GM12892 (cell line): ENCODE data around the gene INTU.

Experiments used
- POLR2A ChIP-seq: IDR thresholded peaks from 2 replicates; pipeline ENCODE4 v1.6.1; 2011; ENCODE audit warnings: low read depth, low read length, control low read depth
- POLR2AphosphoS5 ChIP-seq: IDR thresholded peaks from 2 replicates; pipeline ENCODE4 v1.6.1; 2011; ENCODE audit warnings: low read depth, low read length, control low read depth
- TAF1 ChIP-seq: IDR thresholded peaks from 2 replicates; pipeline ENCODE4 v1.6.1; 2011; ENCODE audit warnings: low read depth, mild to moderate bottlenecking, control low read depth, low read length, borderline replicate concordance

DNA sequence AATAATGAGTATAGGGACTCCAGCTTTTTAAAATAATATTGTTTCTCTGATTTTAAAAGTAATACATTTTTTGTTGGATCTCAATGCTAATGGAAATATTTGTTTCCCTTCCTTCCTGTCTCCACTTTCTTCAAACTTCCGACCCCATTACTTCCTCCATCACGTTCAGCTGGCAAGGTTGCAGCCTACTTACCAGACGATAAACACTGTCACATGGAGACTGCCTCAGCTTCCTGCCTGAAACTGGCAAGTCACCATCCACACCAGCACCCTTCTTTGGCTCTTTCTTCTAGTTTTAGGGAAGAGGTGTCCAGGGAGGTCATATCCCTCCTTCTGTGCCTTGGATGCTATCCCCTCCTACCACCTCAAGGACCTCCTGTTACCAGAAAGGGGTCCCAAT, 3.4 kb upstream of the INTU start:
- TF ChIP-seq POLR2A (no peak), POLR2AphosphoS5 (no peak), TAF1 (no peak)
